ENCODE data around the gene FBXW8.

- TF ChIP-seq CTCF (IDR thresholded peaks at IDR 0.05) = no peak
- no peak for TF ChIP-seq POLR2AphosphoS5 (IDR thresholded peaks at IDR 0.05)
- no peak for TF ChIP-seq POLR2A (IDR thresholded peaks at IDR 0.05)
- no peak for TF ChIP-seq EP300 (IDR thresholded peaks at IDR 0.05; ENCODE audit: low read depth)
Observed at GRCh38 chr12:116968986-116969385, 58.2 kb downstream of the FBXW8 start.

All from transverse colon (tissue), 4 donors.